ENCODE measurements around the gene ALOX12B.
"Not testable (repeated sequence)": the region's sequence is repeated elsewhere in the genome, so short reads cannot be mapped to it uniquely, and the experiment has no call there.

Gene ALOX12B

GRCh38 chr17:8118769-8119580 lies 31.5 kb upstream of the ALOX12B start:
- peak; percentile 60 for DNase-seq (ENCODE audit: low read depth, low spot score)

DNA sequence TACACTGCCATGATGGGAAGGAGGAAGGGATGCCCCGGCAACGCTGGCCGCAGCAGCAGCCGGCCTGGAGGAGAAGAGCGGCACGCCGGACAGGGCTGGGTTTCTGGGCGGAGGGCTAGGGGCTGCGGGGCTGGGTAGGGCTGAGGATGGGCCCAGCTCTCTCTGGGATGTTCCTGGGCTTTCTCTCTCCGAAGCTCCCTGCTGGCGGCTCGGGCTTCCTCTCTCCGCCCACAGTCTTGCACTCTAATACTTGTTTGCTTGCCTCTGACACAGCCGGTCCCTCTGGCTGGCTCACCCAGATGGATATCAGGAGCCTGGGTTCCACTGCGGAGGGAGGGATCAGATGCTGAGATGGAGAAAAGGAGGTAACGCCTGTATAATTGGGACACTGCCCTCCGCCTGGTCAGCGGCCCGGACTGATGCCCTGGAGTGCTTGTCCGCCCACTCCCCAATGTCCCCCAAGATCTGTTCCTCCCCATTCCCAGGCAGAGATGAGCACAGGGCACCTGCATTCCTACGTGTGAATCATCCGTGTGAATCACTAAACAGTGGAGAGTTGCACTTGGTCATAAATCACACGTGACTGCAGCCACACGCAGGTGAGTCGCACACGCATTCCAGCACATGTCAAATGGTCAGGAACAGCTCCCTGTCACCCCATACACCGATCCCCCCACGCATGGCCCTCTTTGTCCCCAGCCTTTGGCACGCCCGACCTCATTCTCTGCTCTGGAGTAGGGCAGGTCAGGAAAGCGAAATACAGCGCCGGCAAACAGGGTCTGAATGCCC lies 30.7 kb upstream of the ALOX12B start, which contains the start of gene ALOXE3:
Gene ALOXE3 (minus strand): TSS at position 535 of the 789 bp plus-strand sequence. CDS start 524 bp downstream, at position 11.
- DNase-seq (ENCODE audit: low read depth, low spot score): no peak

DNA sequence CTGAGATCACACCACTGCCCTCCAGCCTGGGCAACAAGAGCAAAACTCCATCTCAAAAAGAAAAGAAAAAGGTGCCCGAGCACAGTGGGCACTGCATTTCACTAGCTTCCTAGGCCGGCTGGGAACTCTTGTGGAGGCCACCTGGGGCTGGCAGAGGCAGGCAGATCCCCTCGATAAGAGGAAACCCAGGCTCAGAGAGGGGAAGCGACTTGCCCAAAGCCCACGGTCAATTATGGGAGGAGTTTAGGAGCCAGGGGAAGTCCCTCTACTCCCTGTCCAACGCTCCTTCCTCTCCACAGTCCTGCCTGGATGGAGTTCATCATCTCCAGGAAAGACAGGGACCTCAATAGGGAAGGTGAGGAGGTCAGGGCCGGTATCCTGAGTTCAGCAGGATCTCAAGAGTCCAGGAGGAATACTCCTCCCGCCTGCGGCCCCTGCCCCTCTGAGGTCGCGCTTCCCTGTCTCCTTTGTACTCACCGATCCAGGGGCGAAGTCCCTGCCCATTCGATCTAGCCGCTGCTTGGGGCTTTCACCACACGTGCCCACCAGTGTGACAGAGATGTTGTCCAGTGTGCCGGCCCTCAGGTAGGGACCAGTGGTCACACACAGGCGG lies 30.0 kb upstream of the ALOX12B start:
- DNase-seq (ENCODE audit: low read depth, low spot score): no peak

DNA sequence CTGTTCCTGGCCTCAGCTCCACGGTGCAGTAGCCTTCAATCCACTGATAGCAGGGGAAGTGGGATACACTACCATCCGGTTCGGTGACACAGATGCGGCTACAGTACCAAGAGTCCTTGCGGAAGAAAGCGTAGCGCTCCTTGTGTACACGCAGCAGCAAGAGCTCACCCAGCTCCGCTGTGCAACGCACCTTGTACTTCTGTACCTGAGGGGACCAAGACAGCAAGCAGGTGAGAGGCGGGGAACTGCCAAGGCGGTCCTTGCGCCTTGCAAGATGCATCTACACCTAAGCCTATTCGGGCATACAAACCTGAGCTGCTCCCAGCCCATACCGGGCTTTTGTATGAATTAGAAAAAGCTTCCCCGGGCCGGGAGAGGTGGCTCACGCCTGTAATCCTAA lies 29.3 kb upstream of the ALOX12B start:
- DNase-seq (ENCODE audit: low read depth, low spot score): no peak

DNA sequence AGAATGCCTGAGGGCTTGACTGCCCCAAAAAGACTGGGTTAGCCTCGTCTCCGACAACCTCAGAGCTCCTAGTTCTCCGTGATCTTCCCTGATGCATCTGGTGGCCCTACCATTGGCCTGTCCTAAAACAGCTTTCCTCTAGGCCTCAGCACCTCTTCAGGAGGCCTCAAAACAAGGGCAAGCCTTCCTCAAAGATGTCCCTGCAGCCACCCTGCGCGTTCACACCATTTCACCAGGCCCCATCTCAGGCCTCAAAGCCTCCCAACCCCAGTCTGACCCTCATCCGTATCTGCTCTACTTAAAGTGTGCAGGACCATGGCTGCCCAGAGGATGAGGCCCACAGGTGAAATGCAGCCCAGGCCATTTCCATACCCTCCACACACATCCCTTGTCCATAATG lies 23.4 kb upstream of the ALOX12B start:
- DNase-seq (ENCODE audit: low read depth, low spot score): no peak

- DNase-seq (ENCODE audit: low read depth, low spot score): no peak
These were observed 22.9 kb upstream of the ALOX12B start for GRCh38 chr17:8110456-8110804.

DNA sequence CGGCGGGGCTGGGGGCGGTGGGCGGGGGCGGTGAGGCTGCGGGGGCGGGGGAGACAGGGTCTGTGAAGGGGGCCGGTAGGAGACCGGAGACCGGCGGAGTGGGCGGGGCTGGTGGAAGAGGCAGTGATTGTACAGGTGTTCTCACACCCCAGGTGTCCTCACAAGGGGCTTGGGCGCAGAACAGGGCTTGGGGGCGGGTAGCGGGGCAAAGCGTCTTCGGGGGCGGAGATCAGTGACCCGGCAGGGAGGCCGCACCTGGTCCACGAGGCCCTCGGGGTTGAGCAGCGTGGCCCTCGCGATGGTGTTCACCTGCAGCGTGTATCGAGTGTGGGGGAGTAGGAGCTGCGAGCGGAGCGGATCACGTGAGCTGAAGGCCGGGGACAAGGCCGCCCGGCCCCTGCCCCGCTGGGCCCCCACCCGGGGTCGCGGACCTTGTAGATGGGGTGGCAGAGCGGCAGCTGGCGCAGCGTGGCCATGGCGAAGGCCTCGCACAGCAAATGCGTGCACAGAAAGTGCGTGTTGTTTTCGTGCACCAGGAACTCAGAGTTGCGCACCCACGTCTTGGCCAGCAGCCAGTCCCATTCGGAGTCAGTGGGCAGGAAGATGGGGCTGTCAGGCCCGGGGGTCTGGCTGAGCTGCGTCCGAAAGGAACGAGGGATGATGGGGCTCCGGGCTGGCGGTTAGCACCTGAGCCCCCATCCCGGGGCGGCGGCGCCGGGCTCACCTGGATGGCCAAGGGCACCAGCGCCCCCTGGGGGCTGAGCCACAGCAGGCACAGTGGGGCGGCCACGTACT lies 22.3 kb upstream of the ALOX12B start:
- DNase-seq (ENCODE audit: low read depth, low spot score): peak; percentile 63

GRCh38 chr17:8108972-8109660 lies 21.6 kb upstream of the ALOX12B start:
- DNase-seq (ENCODE audit: low read depth, low spot score): no peak

GRCh38 chr17:8106980-8107379 lies 19.5 kb upstream of the ALOX12B start:
- not testable (repeated sequence) for DNase-seq (ENCODE audit: low read depth, low spot score)

- no peak for DNase-seq (ENCODE audit: low read depth, low spot score)
These were observed 18.5 kb upstream of the ALOX12B start for GRCh38 chr17:8105957-8106398.

- no peak for DNase-seq (ENCODE audit: low read depth, low spot score)
These were observed 17.4 kb upstream of the ALOX12B start for GRCh38 chr17:8104911-8105310.

DNA sequence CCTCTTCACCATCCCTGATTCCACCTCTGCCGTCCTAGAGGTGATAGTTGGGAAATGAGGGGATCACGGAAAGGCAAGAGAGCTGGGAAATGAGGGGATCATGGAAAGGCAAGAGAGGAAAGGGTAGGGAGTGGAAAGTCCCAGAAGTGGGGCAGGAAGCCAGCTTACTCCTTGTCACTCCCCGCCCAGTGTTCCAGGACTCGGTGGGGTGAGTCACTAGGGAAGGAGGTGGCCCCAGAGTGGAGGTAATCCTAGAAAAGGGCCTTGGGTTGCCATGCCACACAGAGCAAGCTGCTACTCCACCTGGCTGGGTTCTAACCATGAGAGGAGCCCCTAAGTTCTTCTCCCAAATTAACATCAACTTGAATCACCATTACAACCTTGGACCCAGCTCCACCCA lies 16.0 kb upstream of the ALOX12B start:
- no peak for DNase-seq (ENCODE audit: low read depth, low spot score)

- no peak for DNase-seq (ENCODE audit: low read depth, low spot score)
These were observed 14.2 kb upstream of the ALOX12B start for GRCh38 chr17:8101721-8102120.

DNA sequence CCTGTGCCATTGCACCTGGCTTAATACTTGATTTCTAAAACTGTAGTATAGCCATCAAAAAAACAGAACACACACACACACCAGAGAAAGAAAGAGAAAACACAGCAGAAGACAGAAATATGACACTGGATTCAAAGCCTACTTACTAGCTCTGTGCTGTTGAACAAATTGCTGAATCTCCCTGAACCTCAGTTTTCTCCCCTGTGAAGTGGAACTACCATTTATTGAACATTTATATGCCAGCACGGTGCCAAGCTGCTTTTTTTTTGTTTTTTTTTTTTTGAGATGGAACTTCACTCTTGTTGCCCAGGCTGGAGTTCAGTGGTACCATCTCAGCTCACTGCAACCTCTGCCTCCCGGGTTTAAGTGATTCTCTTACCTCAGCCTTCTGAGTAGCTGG lies 13.2 kb upstream of the ALOX12B start:
- DNase-seq (ENCODE audit: low read depth, low spot score): no peak

- DNase-seq (ENCODE audit: low read depth, low spot score): no peak
These were observed 12.6 kb upstream of the ALOX12B start for GRCh38 chr17:8100111-8100510.

GRCh38 chr17:8096541-8096940 lies 9.0 kb upstream of the ALOX12B start:
- DNase-seq (ENCODE audit: low read depth, low spot score): no peak

DNA sequence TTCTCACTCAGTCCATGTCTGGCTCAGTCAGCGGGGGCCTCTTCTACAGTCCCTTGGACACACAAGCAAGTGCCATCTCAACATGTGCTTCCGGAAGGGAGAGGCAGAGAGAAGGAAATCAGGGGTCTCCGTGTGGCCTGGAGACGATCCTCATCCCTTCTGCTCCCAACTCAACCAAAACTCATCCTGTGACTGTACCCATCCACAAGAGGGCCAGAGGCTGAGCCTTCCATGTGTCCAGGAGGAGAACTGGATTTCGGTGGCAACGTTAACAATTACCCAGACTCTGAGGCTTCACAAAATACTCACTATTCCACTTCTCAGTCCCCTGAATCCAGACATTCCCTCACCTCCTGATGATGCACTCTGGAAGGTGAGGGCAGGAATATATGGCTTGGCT lies 7.8 kb upstream of the ALOX12B start:
- DNase-seq (ENCODE audit: low read depth, low spot score): no peak

DNA sequence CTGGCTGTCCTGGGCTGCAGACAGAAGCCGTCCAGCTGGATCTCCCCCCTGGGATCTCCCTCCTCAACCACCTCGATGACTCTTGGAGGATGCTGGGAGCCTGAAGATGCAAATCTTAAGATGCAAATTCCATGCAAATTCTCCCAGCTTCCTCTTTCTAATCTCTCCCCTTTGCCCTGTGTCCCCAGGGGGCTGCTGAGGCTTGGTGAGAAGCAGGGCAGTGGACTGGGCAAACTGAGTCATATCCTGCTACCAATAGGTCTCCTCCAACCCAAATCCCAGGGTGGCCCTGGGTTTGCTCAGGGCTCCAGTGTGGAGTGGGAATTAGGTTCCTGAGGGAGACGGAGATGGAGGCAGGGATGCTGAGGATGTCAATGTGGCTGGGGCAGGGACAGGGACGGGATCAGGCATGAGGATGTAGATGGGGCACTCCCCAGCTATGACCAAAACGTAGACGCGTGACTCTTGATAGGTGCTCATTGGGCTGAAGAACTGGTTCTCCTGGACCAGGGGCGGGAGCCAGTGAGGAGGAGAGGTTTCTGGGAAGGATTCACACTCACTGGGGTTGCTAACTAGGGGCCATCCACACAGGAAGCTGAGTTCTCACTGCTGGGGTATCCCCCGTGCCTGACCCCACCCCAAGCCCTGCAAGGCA lies 3.6 kb upstream of the ALOX12B start:
- DNase-seq (ENCODE audit: low read depth, low spot score): no peak

- DNase-seq (ENCODE audit: low read depth, low spot score): no peak
These were observed 2.2 kb upstream of the ALOX12B start for GRCh38 chr17:8089728-8090127.

DNA sequence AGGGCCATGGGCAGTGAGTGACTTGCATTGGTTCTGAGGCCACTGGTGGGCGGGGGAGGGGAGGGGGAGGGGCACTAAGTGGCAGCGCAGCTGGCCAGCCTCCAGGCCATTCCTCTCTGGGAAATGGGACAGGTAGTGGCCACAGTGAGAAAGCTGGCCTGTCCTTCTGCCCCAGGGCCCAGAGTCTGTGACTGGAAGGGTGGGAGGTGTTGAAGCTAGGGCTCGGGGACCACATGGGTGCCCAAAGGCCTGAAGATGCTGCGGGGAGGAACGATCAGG lies 375 bp upstream of the ALOX12B start:
- no peak for DNase-seq (ENCODE audit: low read depth, low spot score)

GRCh38 chr17:8084250-8084649 lies 3.3 kb downstream of the ALOX12B start:
- DNase-seq (ENCODE audit: low read depth, low spot score): no peak
